ENCODE results near the gene EVC2.

Gene EVC2

DNA sequence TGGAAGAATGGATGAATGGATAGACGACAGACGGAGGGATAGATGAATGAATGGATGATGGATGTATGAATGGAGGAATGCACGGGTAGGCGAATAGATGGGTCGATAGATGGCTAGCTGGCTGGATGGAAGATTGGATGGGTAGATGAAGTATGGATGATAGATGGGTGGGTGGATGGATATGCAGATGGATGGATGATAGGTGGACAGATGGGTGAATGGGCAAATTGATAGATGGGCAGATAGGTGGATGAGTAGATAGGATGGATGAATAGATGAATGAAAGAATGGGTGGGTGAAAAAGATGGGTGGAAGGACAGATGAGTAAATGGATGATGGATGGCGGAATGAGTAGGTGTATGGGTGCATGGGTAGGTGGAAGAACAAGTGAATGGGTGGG is 57.3 kb downstream of the EVC2 start:
- Histone ChIP-seq H3K4me2 (ENCODE audit: low read depth, low read length) (no peak overlapping the region), H4K20me1 (ENCODE audit: insufficient read depth, low read length) (no peaks in the 10 kb centered on the region), H3K36me3 (replicated peaks; ENCODE audit: insufficient read depth, low read length) (0 out of 2 replicates have a peak, but pooled peaks cover 3% of the 10 kb centered on the region), H3K27ac (ENCODE audit: low read length) (no peak overlapping the region), H2AFZ (ENCODE audit: low read length) (no peak overlapping the region), H3K4me3 (ENCODE audit: low read length) (no peak overlapping the region), H3K9me3 (replicated peaks; ENCODE audit: insufficient read depth, low read length) (no peaks in the 10 kb centered on the region), H3F3A (ENCODE audit: insufficient read depth, low read length) (no peaks in the 10 kb centered on the region), H3K9me2 (replicated peaks; ENCODE audit: insufficient read depth, low read length) (no peaks in the 10 kb centered on the region), H3K79me2 (ENCODE audit: low read length) (no peaks in the 10 kb centered on the region), H3K27me3 (replicated peaks; ENCODE audit: insufficient read depth, low read length) (no peaks in the 10 kb centered on the region), H3K9ac (ENCODE audit: low read length) (no peak overlapping the region), H3K4me1 (ENCODE audit: low read length) (no peaks in the 10 kb centered on the region)
- no peak for DNase-seq
- TF ChIP-seq CTCF (IDR thresholded peaks at IDR 0.05; ENCODE audit: low read length) = no peak
- TF ChIP-seq EZH2phosphoT487 (IDR thresholded peaks at IDR 0.05; ENCODE audit: low read length) = no peak
- TF ChIP-seq EZH2 (optimal IDR thresholded peaks at IDR 0.05; ENCODE audit: low read depth, low read length) = no peak

- Histone ChIP-seq H3K27ac (ENCODE audit: low read length) (no peak overlapping the region), H3K79me2 (ENCODE audit: low read length) (no peaks in the 10 kb centered on the region), H3K4me1 (ENCODE audit: low read length) (no peaks in the 10 kb centered on the region), H3K9me3 (replicated peaks; ENCODE audit: insufficient read depth, low read length) (no peaks in the 10 kb centered on the region), H3K9me2 (replicated peaks; ENCODE audit: insufficient read depth, low read length) (no peaks in the 10 kb centered on the region), H3K4me2 (ENCODE audit: low read depth, low read length) (no peak overlapping the region), H4K20me1 (ENCODE audit: insufficient read depth, low read length) (no peaks in the 10 kb centered on the region), H3K27me3 (replicated peaks; ENCODE audit: insufficient read depth, low read length) (no peaks in the 10 kb centered on the region), H3F3A (ENCODE audit: insufficient read depth, low read length) (no peaks in the 10 kb centered on the region), H3K9ac (ENCODE audit: low read length) (no peak overlapping the region), H3K4me3 (ENCODE audit: low read length) (no peak overlapping the region), H3K36me3 (replicated peaks; ENCODE audit: insufficient read depth, low read length) (0 out of 2 replicates have a peak, but pooled peaks cover 3% of the 10 kb centered on the region), H2AFZ (ENCODE audit: low read length) (no peak overlapping the region)
- TF ChIP-seq EZH2phosphoT487 (IDR thresholded peaks at IDR 0.05; ENCODE audit: low read length) (no peak), EZH2 (optimal IDR thresholded peaks at IDR 0.05; ENCODE audit: low read depth, low read length) (no peak), CTCF (IDR thresholded peaks at IDR 0.05; ENCODE audit: low read length) (no peak)
- no peak for DNase-seq
These were observed 58.3 kb downstream of the EVC2 start for GRCh38 chr4:5650040-5650439.

- no peak overlapping the region for H3K4me2 ChIP-seq (ENCODE audit: low read depth, low read length)
- DNase-seq = no peak
- no peaks in the 10 kb centered on the region for H3F3A ChIP-seq (ENCODE audit: insufficient read depth, low read length)
- no peak overlapping the region for H3K27ac ChIP-seq (ENCODE audit: low read length)
- H3K9ac ChIP-seq (ENCODE audit: low read length) = no peak overlapping the region
- no peak overlapping the region for H3K4me3 ChIP-seq (ENCODE audit: low read length)
- no peaks in the 10 kb centered on the region for H4K20me1 ChIP-seq (ENCODE audit: insufficient read depth, low read length)
- no peaks in the 10 kb centered on the region for H3K27me3 ChIP-seq (replicated peaks; ENCODE audit: insufficient read depth, low read length)
- TF ChIP-seq EZH2phosphoT487 (IDR thresholded peaks at IDR 0.05; ENCODE audit: low read length) (no peak), CTCF (IDR thresholded peaks at IDR 0.05; ENCODE audit: low read length) (no peak), EZH2 (optimal IDR thresholded peaks at IDR 0.05; ENCODE audit: low read depth, low read length) (no peak)
- no peaks in the 10 kb centered on the region for H3K9me2 ChIP-seq (replicated peaks; ENCODE audit: insufficient read depth, low read length)
- no peaks in the 10 kb centered on the region for H3K4me1 ChIP-seq (ENCODE audit: low read length)
- no peak overlapping the region for H2AFZ ChIP-seq (ENCODE audit: low read length)
- no peaks in the 10 kb centered on the region for H3K9me3 ChIP-seq (replicated peaks; ENCODE audit: insufficient read depth, low read length)
- H3K36me3 ChIP-seq (replicated peaks; ENCODE audit: insufficient read depth, low read length) = 0 out of 2 replicates have a peak, but pooled peaks cover 3% of the 10 kb centered on the region
- H3K79me2 ChIP-seq (ENCODE audit: low read length) = no peaks in the 10 kb centered on the region
These were observed 61.0 kb downstream of the EVC2 start for GRCh38 chr4:5647351-5647750.

Measured in MM.1S (cell line).